Lung (tissue), 12 donors: ENCODE results near the gene IFITM10. TPM values are rescaled to one million over a fixed set of nuclear protein-coding genes. Genes with fewer than 3 reads are reported as not detected.
A peak's percentile ranks its signal among the peaks of the same experiment; 100 is the strongest.

ENCODE experiments used
- ATAC-seq: fragments of 200-7000 bp; cut with Tn5 transposase; one replicate; pipeline ENCODE4 v1.9.1; 2020; ENCODE audit warnings: moderate number of reproducible peaks; ENCODE audit not compliant: insufficient read depth, low FRiP score
- DNase-seq, 3 donors: peaks; one replicate each; pipeline ENCODE4 v3.0.0-alpha.2; 2013 to 2017
- H3K27ac ChIP-seq, 2 donors: one replicate each; pipeline ENCODE4 v1.5.1; 2013; ENCODE audit warnings: mild to moderate bottlenecking in 2 of 2, moderate library complexity in 2 of 2, control low read depth in 1 of 2, inconsistent platforms in 1 of 2, low read depth in 1 of 2, low read length in 1 of 2
- H3K27me3 ChIP-seq, 3 donors: one replicate each; pipeline ENCODE4 v1.5.1; 2013; ENCODE audit warnings: low read length in 2 of 3; ENCODE audit not compliant: control insufficient read depth in 3 of 3, insufficient read depth in 3 of 3
- H3K36me3 ChIP-seq, 4 donors: one replicate each; pipeline ENCODE4 v1.5.1; 2013; ENCODE audit warnings: low read length in 4 of 4, mild to moderate bottlenecking in 1 of 4, moderate library complexity in 1 of 4; ENCODE audit not compliant: control insufficient read depth in 4 of 4, insufficient read depth in 4 of 4
- H3K4me1 ChIP-seq, 5 donors: one replicate each; pipeline ENCODE4 v1.5.1; 2013; ENCODE audit warnings: low read length in 5 of 5, mild to moderate bottlenecking in 2 of 5, moderate library complexity in 1 of 5; ENCODE audit not compliant: control insufficient read depth in 5 of 5, insufficient read depth in 5 of 5
- H3K4me3 ChIP-seq: one replicate; pipeline ENCODE4 v1.5.1; 2013; ENCODE audit warnings: mild to moderate bottlenecking, control low read depth, moderate library complexity
- H3K9ac ChIP-seq, 2 donors: one replicate each; pipeline ENCODE4 v1.5.1; 2013; ENCODE audit warnings: low read length in 2 of 2, control low read depth in 1 of 2; ENCODE audit not compliant: insufficient read depth in 1 of 2
- H3K9me3 ChIP-seq, 4 donors: one replicate each; pipeline ENCODE4 v1.5.1; 2013; ENCODE audit warnings: low read length in 3 of 4, mild to moderate bottlenecking in 1 of 4, moderate library complexity in 1 of 4; ENCODE audit not compliant: control insufficient read depth in 4 of 4, insufficient read depth in 3 of 4
- CTCF ChIP-seq: IDR thresholded peaks from 2 replicates; pipeline ENCODE4 v1.5.1; 2012; ENCODE audit warnings: mild to moderate bottlenecking; ENCODE audit errors: control extremely low read depth, extremely low read depth
- WGBS, 2 donors: extraction: QIAGEN DNeasy Blood & Tissue Kit; methylation state at CpG; one replicate each; pipeline ENCODE4 v1.1.7; 2013; 5-methylcytosine and 5-hydroxymethylcytosine counted together
- polyA plus RNA-seq, 2 donors: library from polyadenylated mRNA; stranded (reverse); fragments of 200-250 nt; gene quantifications; one replicate each; pipeline ENCODE4 v1.2.1, GENCODE V29; 2013
- total RNA-seq, 2 donors: library from RNA; depleted of rRNA in 1 of 2; stranded (reverse); fragments of >200 nt in 1 of 2; gene quantifications; one replicate each; pipeline ENCODE4 v1.2.1, GENCODE V29; 2014 to 2021
- donor health status: control.
- donor health status: control.
- donor health status: Bipolar disorder and iron deficiency.
- donor health status: healthy.
- donor health status: DM: yes; HTN: yes; CAD: no.

IFITM10 gene
- total and polyA plus RNA-seq, 4 donors, result 0.40 to 18.8 (median 2.7) TPM

- 37 to 57% methylated on average over 23 of the region's 23 CpGs for WGBS, 2 donors
- Histone ChIP-seq H3K27me3 (no peaks in the 10 kb centered on the region), H3K4me3 (no peak overlapping the region), H3K27ac (peak overlapping the region; percentile 91 to 95), H3K9me3 (no peaks in the 10 kb centered on the region), H3K4me1 (peaks cover 0 to 51% (median 11%) of the 10 kb centered on the region in 5 donors), H3K9ac (no peak overlapping the region), H3K36me3 (peaks cover 0 to 61% (median 5%) of the 10 kb centered on the region in 4 donors)
- DNase-seq (peak in 2 of 3 donors; percentile 38 to 51), ATAC-seq (peak; percentile 21)
- no peak for TF ChIP-seq CTCF
Measured at GRCh38 chr11:1760351-1761109, 10.1 kb upstream of the IFITM10 start.

- H3K4me3 ChIP-seq, result no peak overlapping the region
- TF ChIP-seq CTCF, result no peak
- no peak for DNase-seq
- peaks cover 0 to 67% (median 5%) of the 10 kb centered on the region in 4 donors for H3K36me3 ChIP-seq
- no peak overlapping the region for H3K9ac ChIP-seq
- WGBS, 2 donors, result 19 to 56% methylated on average over 5 of the region's 5 CpGs
- no peak for ATAC-seq
- peak overlapping the region; percentile 76 to 86 for H3K27ac ChIP-seq
- no peaks in the 10 kb centered on the region for H3K27me3 ChIP-seq
- H3K4me1 ChIP-seq, result peaks cover 0 to 51% (median 11%) of the 10 kb centered on the region in 5 donors
- H3K9me3 ChIP-seq, result no peaks in the 10 kb centered on the region
Measured at GRCh38 chr11:1759851-1760220, 9.4 kb upstream of the IFITM10 start.

- peaks cover 0 to 72% (median 6%) of the 10 kb centered on the region in 4 donors for H3K36me3 ChIP-seq
- ATAC-seq (no peak), DNase-seq (no peak)
- H3K4me3 ChIP-seq, result no peak overlapping the region
- H3K27ac ChIP-seq, result peak overlapping the region; percentile 35 to 86
- H3K4me1 ChIP-seq, result peaks cover 0 to 51% (median 9%) of the 10 kb centered on the region in 5 donors
- WGBS, 2 donors, result 76 to 85% methylated on average over 23 of the region's 23 CpGs
- no peaks in the 10 kb centered on the region for H3K9me3 ChIP-seq
- no peaks in the 10 kb centered on the region for H3K27me3 ChIP-seq
- TF ChIP-seq CTCF, result no peak
- no peak overlapping the region for H3K9ac ChIP-seq
Measured at GRCh38 chr11:1759151-1759850, 8.9 kb upstream of the IFITM10 start.
